SK-N-SH treated with all-trans-retinoic acid at 6 μM for 48 hours (cell line): Measurements from ENCODE around the gene ADAMTS15.

Experiments used
- ATAC-seq: fragments of 200-7000 bp; cut with Tn5 transposase; 3 replicates; pipeline ENCODE4 v1.9.1; 2020; ENCODE audit warnings: mild to moderate bottlenecking, moderate library complexity
- BACH2 ChIP-seq: fragments of 250-450 bp; sonication (Bioruptor Pico); IDR thresholded peaks from 2 replicates; pipeline ENCODE4 v1.9.0; 2021; ENCODE audit warnings: mild to moderate bottlenecking, borderline replicate concordance
- CREB5 ChIP-seq: fragments of 250-450 bp; sonication (Bioruptor Pico); IDR thresholded peaks from 2 replicates; pipeline ENCODE4 v1.5.1; 2020; ENCODE audit warnings: low read depth, mild to moderate bottlenecking, moderate library complexity
- CSDC2 ChIP-seq: fragments of 250-450 bp; sonication (Bioruptor Pico); IDR thresholded peaks from 2 replicates; pipeline ENCODE4 v1.5.0; 2020; ENCODE audit warnings: mild to moderate bottlenecking, moderate library complexity
- CSRNP3 ChIP-seq: fragments of 250-450 bp; sonication (Bioruptor Pico); IDR thresholded peaks from 2 replicates; pipeline ENCODE4 v1.5.1; 2021; ENCODE audit warnings: mild to moderate bottlenecking, moderate library complexity
- ESRRG ChIP-seq: fragments of 250-450 bp; sonication (Bioruptor Pico); IDR thresholded peaks from 2 replicates; pipeline ENCODE4 v1.6.1; 2021; ENCODE audit warnings: mild to moderate bottlenecking
- GLIS3 ChIP-seq: fragments of 250-450 bp; sonication (Bioruptor Pico); IDR thresholded peaks from 2 replicates; pipeline ENCODE4 v1.5.0; 2020; ENCODE audit warnings: mild to moderate bottlenecking, moderate library complexity
- ISL1 ChIP-seq: fragments of 250-450 bp; sonication (Bioruptor Pico); IDR thresholded peaks from 2 replicates; pipeline ENCODE4 v2.1.2; 2022; ENCODE audit warnings: mild to moderate bottlenecking, moderate library complexity
- OSR1 ChIP-seq: fragments of 250-450 bp; sonication (Bioruptor Pico); IDR thresholded peaks from 2 replicates; pipeline ENCODE4 v1.8.0; 2022; ENCODE audit warnings: moderate library complexity, mild to moderate bottlenecking, inconsistent platforms
- PATZ1 ChIP-seq: fragments of 250-450 bp; sonication (Bioruptor Pico); IDR thresholded peaks from 2 replicates; pipeline ENCODE4 v1.8.0; 2020; ENCODE audit warnings: mild to moderate bottlenecking, moderate library complexity, borderline replicate concordance
- PPARA ChIP-seq: fragments of 250-450 bp; sonication (Bioruptor Pico); IDR thresholded peaks from 2 replicates; pipeline ENCODE4 v1.5.0; 2020; ENCODE audit warnings: mild to moderate bottlenecking, borderline replicate concordance
- SNAI2 ChIP-seq: fragments of 250-450 bp; sonication (Bioruptor Pico); IDR thresholded peaks from 2 replicates; pipeline ENCODE4 v1.5.0; 2020; ENCODE audit warnings: mild to moderate bottlenecking, moderate library complexity
- TCF4 ChIP-seq: fragments of 250-450 bp; sonication (Bioruptor Pico); IDR thresholded peaks from 2 replicates; pipeline ENCODE4 v1.8.0; 2021; ENCODE audit warnings: mild to moderate bottlenecking, moderate library complexity, borderline replicate concordance
- TOX ChIP-seq: fragments of 250-450 bp; sonication (Bioruptor Pico); IDR thresholded peaks from 2 replicates; pipeline ENCODE4 v1.8.0; 2021; ENCODE audit warnings: mild to moderate bottlenecking, moderate library complexity, borderline replicate concordance
- TSHZ2 ChIP-seq: fragments of 250-450 bp; sonication (Bioruptor Pico); IDR thresholded peaks from 2 replicates; pipeline ENCODE4 v1.5.0; 2020; ENCODE audit warnings: mild to moderate bottlenecking, moderate library complexity
- ZC3H10 ChIP-seq: fragments of 250-450 bp; sonication (Bioruptor Pico); IDR thresholded peaks from 2 replicates; pipeline ENCODE4 v1.5.1; 2021; ENCODE audit warnings: mild to moderate bottlenecking, moderate library complexity
- ZFP3 ChIP-seq: fragments of 250-450 bp; sonication (Bioruptor Pico); IDR thresholded peaks from 2 replicates; pipeline ENCODE4 v1.5.0; 2020; ENCODE audit warnings: mild to moderate bottlenecking, moderate library complexity
- ZFP30 ChIP-seq: fragments of 450-650 bp; formaldehyde crosslinking; IDR thresholded peaks from 2 replicates; pipeline ENCODE4 v1.5.0; 2022; ENCODE audit warnings: mild to moderate bottlenecking, moderate library complexity
- ZNF70 ChIP-seq: fragments of 450-650 bp; formaldehyde crosslinking; IDR thresholded peaks from 2 replicates; pipeline ENCODE4 v1.5.0; 2020; ENCODE audit warnings: mild to moderate bottlenecking, moderate library complexity
- ZNF8 ChIP-seq: fragments of 450-650 bp; formaldehyde crosslinking; IDR thresholded peaks from 2 replicates; pipeline ENCODE4 v1.5.0; 2020; ENCODE audit warnings: mild to moderate bottlenecking, moderate library complexity

Gene ADAMTS15

GRCh38 chr11:130519128-130519932 is 70.9 kb downstream of the ADAMTS15 start (continued):
- TF ChIP-seq OSR1 (CRISPR knock-in tag), result no peak
- no peak for TF ChIP-seq ZNF8
- no peak for TF ChIP-seq SNAI2 (CRISPR knock-in tag)

GRCh38 chr11:130520271-130520671 is 71.8 kb downstream of the ADAMTS15 start:
- TF ChIP-seq ZNF70, result no peak
- no peak for TF ChIP-seq OSR1 (CRISPR knock-in tag)
- TF ChIP-seq, all 23 proteins: peak for 0

GRCh38 chr11:130522284-130522961 is 74.0 kb downstream of the ADAMTS15 start:
- no peak for TF ChIP-seq ISL1 (CRISPR knock-in tag)
- TF ChIP-seq ESRRG (CRISPR knock-in tag), result no peak
- peak; percentile 45; the same call in 1 of the 2 replicates for TF ChIP-seq SNAI2 (CRISPR knock-in tag)
- TF ChIP-seq GLIS3 (CRISPR knock-in tag), result no peak
- no peak for TF ChIP-seq PATZ1 (CRISPR knock-in tag)
- TF ChIP-seq, all 23 proteins: peak for 1
- peak; percentile 100 for ATAC-seq

More at GRCh38 chr11:130520271-130520671, 71.8 kb downstream of the ADAMTS15 start:
- no peak for ATAC-seq

- no peak for TF ChIP-seq BACH2 (CRISPR knock-in tag)
- no peak for TF ChIP-seq GLIS3 (CRISPR knock-in tag)
- no peak for TF ChIP-seq ISL1 (CRISPR knock-in tag)
- no peak for TF ChIP-seq PPARA (CRISPR knock-in tag)
- no peak for TF ChIP-seq CSDC2 (CRISPR knock-in tag)
- no peak for TF ChIP-seq OSR1 (CRISPR knock-in tag)
- TF ChIP-seq PATZ1 (CRISPR knock-in tag), result no peak
- no peak for TF ChIP-seq ESRRG (CRISPR knock-in tag)
- no peak for TF ChIP-seq ZFP3
- no peak for TF ChIP-seq CREB5 (CRISPR knock-in tag)
- no peak for TF ChIP-seq TCF4 (CRISPR knock-in tag)
- ATAC-seq, result no peak
These were observed 74.7 kb downstream of the ADAMTS15 start for GRCh38 chr11:130523166-130523565.

- ATAC-seq, result no peak
- TF ChIP-seq TOX (no peak), ZFP30 (no peak), CREB5 (CRISPR knock-in tag) (no peak), GLIS3 (CRISPR knock-in tag) (no peak), TSHZ2 (CRISPR knock-in tag) (no peak), ISL1 (CRISPR knock-in tag) (no peak), CSRNP3 (CRISPR knock-in tag) (no peak), SNAI2 (CRISPR knock-in tag) (no peak), ZNF70 (no peak), TCF4 (CRISPR knock-in tag) (no peak), ZC3H10 (CRISPR knock-in tag) (no peak), PPARA (CRISPR knock-in tag) (no peak)
These were observed 75.2 kb downstream of the ADAMTS15 start for GRCh38 chr11:130523609-130524008.
